OCI-LY7 (cell line): ENCODE results near the gene IL13RA1. TPM values are rescaled to one million over a fixed set of nuclear protein-coding genes. Genes with fewer than 3 reads are reported as not detected.

Experiments used
- BruUV-seq: library from RNA; stranded (reverse); fragments of 400-500 nt; replicated peaks from 2 replicates; lab custom pipeline; 2021; lab: Mats Ljungman, UMichigan
- CTCF ChIA-PET: fragments of 300-600 bp; sonication (Branson Sonifier 250); formaldehyde crosslinking; loops from one replicate; lab custom pipeline; 2022; ENCODE audit warnings: antibody characterized with exemption; ENCODE audit not compliant: unreplicated experiment; lab: Charles Lee
- POLR2A ChIA-PET: fragments of 300-600 bp; sonication (Branson Sonifier 250); formaldehyde crosslinking; loops from one replicate; lab custom pipeline; 2022; ENCODE audit warnings: antibody characterized with exemption; lab: Charles Lee
- DNase-seq: peaks from one replicate; pipeline ENCODE4 v3.0.0-alpha.2; 2015; ENCODE audit warnings: low spot score
- H2AFZ ChIP-seq: fragments of 200-600 bp; sonication (generic), shearing (Covaris generic); 2 replicates; pipeline ENCODE4 v1.6.1; 2014; ENCODE audit warnings: mild to moderate bottlenecking, antibody characterized with exemption, low read length, moderate library complexity
- H3K27ac ChIP-seq: fragments of 200-600 bp; sonication (generic); 2 replicates; pipeline ENCODE4 v1.5.1; 2014; ENCODE audit warnings: mixed run types, low read depth, mild to moderate bottlenecking, moderate library complexity, low read length, inconsistent platforms; ENCODE audit not compliant: poor library complexity, severe bottlenecking
- H3K36me3 ChIP-seq: fragments of 200-600 bp; sonication (generic); 2 replicates; pipeline ENCODE4 v1.6.1; 2014; ENCODE audit warnings: mild to moderate bottlenecking, antibody characterized with exemption, low read length, moderate library complexity, mixed read lengths; ENCODE audit not compliant: insufficient read depth
- H3K4me1 ChIP-seq: fragments of 200-600 bp; sonication (generic); 2 replicates; pipeline ENCODE4 v1.5.1; 2014; ENCODE audit warnings: mild to moderate bottlenecking, low read length; ENCODE audit not compliant: insufficient read depth, poor library complexity, severe bottlenecking
- H3K4me2 ChIP-seq: fragments of 200-600 bp; sonication (generic); 2 replicates; pipeline ENCODE4 v1.6.1; 2014; ENCODE audit warnings: mild to moderate bottlenecking, low read length
- H3K4me3 ChIP-seq: fragments of 200-600 bp; sonication (generic); 2 replicates; pipeline ENCODE4 v1.5.1; 2014; ENCODE audit warnings: mild to moderate bottlenecking, low read depth, low read length; ENCODE audit not compliant: poor library complexity, severe bottlenecking
- H3K79me2 ChIP-seq: fragments of 200-600 bp; sonication (generic); 2 replicates; pipeline ENCODE4 v1.6.1; 2016; ENCODE audit warnings: low read depth, mild to moderate bottlenecking, low read length, moderate library complexity, mixed read lengths; ENCODE audit not compliant: insufficient read depth
- H3K9me2 ChIP-seq: fragments of 200-600 bp; sonication (generic); 2 replicates; pipeline ENCODE4 v1.6.1; 2016; ENCODE audit warnings: mild to moderate bottlenecking, low read length, mixed read lengths; ENCODE audit not compliant: insufficient read depth
- H3K9me3 ChIP-seq: fragments of 200-600 bp; sonication (generic); 2 replicates; pipeline ENCODE4 v1.6.1; 2014; ENCODE audit warnings: mild to moderate bottlenecking, mixed run types, low read length, mixed read lengths
- H4K20me1 ChIP-seq: fragments of 200-600 bp; sonication (generic); 2 replicates; pipeline ENCODE4 v1.6.1; 2014; ENCODE audit warnings: mild to moderate bottlenecking, antibody characterized with exemption, low read length, moderate library complexity, mixed read lengths; ENCODE audit not compliant: insufficient read depth
- EZH2phosphoT487 ChIP-seq: fragments of 200-600 bp; sonication (generic); IDR thresholded peaks from 2 replicates; pipeline ENCODE4 v1.6.1; 2018; ENCODE audit warnings: low read depth, borderline replicate concordance, mild to moderate bottlenecking, mixed run types, antibody characterized with exemption, low read length, moderate library complexity, mixed read lengths
- intact Hi-C: fragments of 100-400 bp; cut with micrococcal nuclease; formaldehyde crosslinking; loops from one replicate; pipeline ENCODE4 v1.10.0; 2022; ENCODE audit not compliant: unreplicated experiment
- total RNA-seq, 2 experiments: library from RNA; depleted of rRNA in 1 of 2; stranded (reverse); fragments of >200 nt in 1 of 2; shearing (Covaris generic) in 1 of 2; gene quantifications; 2 replicates each; pipeline ENCODE4 v1.2.3, GENCODE V29; 2014 to 2022
- TF ChIP-seq, protein P1 (sequence below): fragments of 200-600 bp; sonication (generic); conservative IDR thresholded peaks from 2 replicates; pipeline ENCODE4 v1.5.1; 2014; ENCODE audit warnings: mild to moderate bottlenecking, antibody characterized with exemption, low read length, moderate library complexity, mixed read lengths

IL13RA1 gene
- total RNA-seq, 2 experiments from 2014 or later = not detected

DNA sequence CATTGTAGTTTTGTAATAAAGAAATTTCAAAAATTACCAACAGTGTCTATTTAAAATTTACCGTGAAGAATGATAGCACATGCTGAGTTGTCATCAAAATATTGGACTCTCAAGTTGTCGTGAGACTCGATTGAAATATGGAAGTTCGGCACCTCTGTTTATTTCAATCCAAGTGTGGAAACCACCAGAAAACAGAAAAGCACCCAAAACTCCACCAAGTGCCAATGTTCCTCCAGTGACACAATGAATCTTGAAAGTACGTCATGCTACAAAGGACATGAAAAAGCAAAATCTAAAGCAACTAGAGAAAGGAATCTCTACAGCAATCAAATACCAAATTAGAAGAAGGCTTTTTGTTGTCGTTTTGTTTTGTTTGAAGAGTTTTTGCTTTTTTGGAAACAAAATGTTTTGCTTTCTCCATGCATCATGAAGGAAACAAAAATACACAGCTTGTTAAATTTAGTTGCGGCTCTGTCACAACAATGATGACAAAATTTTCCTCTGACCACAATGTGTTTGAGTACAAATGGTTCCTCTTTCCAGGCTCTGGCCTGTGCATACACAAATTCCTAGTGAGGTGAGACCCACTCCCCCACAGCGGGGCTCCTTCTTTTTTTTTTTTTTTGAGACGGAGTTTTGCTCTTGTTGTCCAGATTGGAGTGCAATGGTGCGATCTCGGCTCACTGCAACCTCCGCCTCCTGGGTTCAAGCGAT lies 9.6 kb upstream of the IL13RA1 start:
- no peaks in the 10 kb centered on the region for H3K4me1 ChIP-seq
- intact Hi-C loops = no loop called here
- H3K27ac ChIP-seq = no peak overlapping the region
- CTCF ChIA-PET = no interaction called here
- DNase-seq = no peak
- no peak overlapping the region for H3K4me3 ChIP-seq
- H3K79me2 ChIP-seq = no peaks in the 10 kb centered on the region
- no peak for TF ChIP-seq EZH2phosphoT487
- TF ChIP-seq, protein P1, sequence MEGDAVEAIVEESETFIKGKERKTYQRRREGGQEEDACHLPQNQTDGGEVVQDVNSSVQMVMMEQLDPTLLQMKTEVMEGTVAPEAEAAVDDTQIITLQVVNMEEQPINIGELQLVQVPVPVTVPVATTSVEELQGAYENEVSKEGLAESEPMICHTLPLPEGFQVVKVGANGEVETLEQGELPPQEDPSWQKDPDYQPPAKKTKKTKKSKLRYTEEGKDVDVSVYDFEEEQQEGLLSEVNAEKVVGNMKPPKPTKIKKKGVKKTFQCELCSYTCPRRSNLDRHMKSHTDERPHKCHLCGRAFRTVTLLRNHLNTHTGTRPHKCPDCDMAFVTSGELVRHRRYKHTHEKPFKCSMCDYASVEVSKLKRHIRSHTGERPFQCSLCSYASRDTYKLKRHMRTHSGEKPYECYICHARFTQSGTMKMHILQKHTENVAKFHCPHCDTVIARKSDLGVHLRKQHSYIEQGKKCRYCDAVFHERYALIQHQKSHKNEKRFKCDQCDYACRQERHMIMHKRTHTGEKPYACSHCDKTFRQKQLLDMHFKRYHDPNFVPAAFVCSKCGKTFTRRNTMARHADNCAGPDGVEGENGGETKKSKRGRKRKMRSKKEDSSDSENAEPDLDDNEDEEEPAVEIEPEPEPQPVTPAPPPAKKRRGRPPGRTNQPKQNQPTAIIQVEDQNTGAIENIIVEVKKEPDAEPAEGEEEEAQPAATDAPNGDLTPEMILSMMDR = no peak
- H2AFZ ChIP-seq = no peak overlapping the region
- no peaks in the 10 kb centered on the region for H4K20me1 ChIP-seq
- H3K9me2 ChIP-seq = no peaks in the 10 kb centered on the region
- no TSS peak for BruUV-seq
- H3K36me3 ChIP-seq = no peaks in the 10 kb centered on the region
- no peak overlapping the region for H3K4me2 ChIP-seq
- POLR2A ChIA-PET = no interaction called here
- no peaks in the 10 kb centered on the region for H3K9me3 ChIP-seq

DNA sequence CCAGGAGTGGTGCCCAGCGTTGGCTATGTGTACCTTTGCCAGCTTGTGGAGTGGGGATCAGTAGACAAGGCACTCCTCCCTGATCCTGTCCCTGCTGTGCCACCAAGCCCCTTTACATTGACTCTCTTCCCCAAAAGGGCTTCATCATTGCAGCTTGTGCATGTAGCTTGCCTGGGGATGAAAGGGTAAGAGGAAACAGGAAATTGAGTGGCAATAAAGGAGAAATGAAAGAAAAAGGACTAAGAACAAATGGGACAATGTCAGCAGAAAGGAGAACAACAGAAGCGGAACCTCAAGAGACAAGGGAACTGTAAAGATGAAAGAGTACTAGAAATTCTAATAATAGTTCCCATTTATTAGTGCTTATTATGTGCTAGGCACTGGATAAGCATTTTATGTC lies 8.7 kb upstream of the IL13RA1 start:
- no peak for TF ChIP-seq EZH2phosphoT487
- TF ChIP-seq, protein P1 = no peak
- Histone ChIP-seq H3K36me3 (no peaks in the 10 kb centered on the region), H3K4me1 (no peaks in the 10 kb centered on the region), H3K9me3 (no peaks in the 10 kb centered on the region), H2AFZ (no peak overlapping the region), H4K20me1 (no peaks in the 10 kb centered on the region), H3K4me2 (no peak overlapping the region), H3K9me2 (no peaks in the 10 kb centered on the region), H3K27ac (no peak overlapping the region), H3K4me3 (no peak overlapping the region), H3K79me2 (no peaks in the 10 kb centered on the region)
- intact Hi-C loops = no loop called here
- ChIA-PET CTCF (no interaction called here), POLR2A (no interaction called here)
- no TSS peak for BruUV-seq
- DNase-seq = no peak

DNA sequence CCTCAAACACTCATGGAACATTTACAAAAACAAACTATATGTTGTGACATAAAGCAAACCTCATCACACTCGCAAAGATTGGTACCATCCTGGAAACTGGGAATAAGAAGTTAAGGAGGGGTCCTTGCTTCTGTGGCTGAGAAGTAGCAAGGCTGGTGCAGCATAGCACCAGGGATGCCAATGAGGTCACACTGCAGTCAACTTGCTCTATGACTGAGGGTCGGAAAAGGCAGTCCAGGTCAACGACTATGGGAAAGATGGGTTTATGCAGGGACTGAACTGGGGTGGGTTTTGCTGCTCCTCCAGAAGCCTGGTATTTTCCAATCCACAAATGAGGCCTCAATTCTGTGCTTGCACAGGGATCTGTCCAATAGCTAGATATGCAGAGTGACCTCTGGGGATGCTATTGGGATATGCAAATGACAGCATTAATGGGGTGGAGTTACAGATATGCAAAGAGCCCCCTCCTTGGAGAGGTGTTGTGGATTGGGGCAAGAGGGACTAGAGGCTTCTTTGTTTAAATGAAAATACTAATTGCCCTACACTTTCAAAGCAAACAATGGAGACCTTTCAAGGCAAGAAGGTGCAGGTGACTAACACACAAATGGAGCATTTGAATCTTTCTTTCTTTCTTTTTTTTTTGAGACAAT lies 7.2 kb upstream of the IL13RA1 start:
- Histone ChIP-seq H3K4me2 (no peak overlapping the region), H4K20me1 (no peaks in the 10 kb centered on the region), H3K4me3 (no peak overlapping the region), H3K27ac (no peak overlapping the region), H2AFZ (no peak overlapping the region), H3K36me3 (no peaks in the 10 kb centered on the region), H3K79me2 (no peaks in the 10 kb centered on the region), H3K4me1 (no peaks in the 10 kb centered on the region), H3K9me2 (no peaks in the 10 kb centered on the region), H3K9me3 (no peaks in the 10 kb centered on the region)
- BruUV-seq = no TSS peak
- ChIA-PET CTCF (no interaction called here), POLR2A (no interaction called here)
- intact Hi-C loops = no loop called here
- TF ChIP-seq, protein P1 = no peak
- no peak for TF ChIP-seq EZH2phosphoT487
- DNase-seq = no peak
